ENCODE measurements around the gene COL8A1.

Gene COL8A1

GRCh38 chr3:99647081-99647480, 8.7 kb downstream of the COL8A1 start:
- Histone ChIP-seq H3K27ac (ENCODE audit: low read length) (no peak overlapping the region), H3K79me2 (ENCODE audit: low read length) (no peaks in the 10 kb centered on the region), H4K20me1 (ENCODE audit: insufficient read depth, low read length) (no peaks in the 10 kb centered on the region), H3K27me3 (ENCODE audit: low read depth, low read length) (peaks cover 7% of the 10 kb centered on the region), H3K9me3 (ENCODE audit: insufficient read depth, low read length) (no peaks in the 10 kb centered on the region), H3K9ac (ENCODE audit: low read length) (no peak overlapping the region), H3K4me3 (ENCODE audit: low read length) (no peak overlapping the region), H3K4me1 (ENCODE audit: low read length) (peaks cover 9% of the 10 kb centered on the region), H2AFZ (ENCODE audit: low read depth, low read length) (no peak overlapping the region), H3K4me2 (ENCODE audit: low read length) (no peak overlapping the region; the same call in 1 of the 2 replicates), H3K36me3 (replicated peaks; ENCODE audit: low read depth, low read length) (no peaks in the 10 kb centered on the region)
- TF ChIP-seq CTCF (IDR thresholded peaks at IDR 0.05; ENCODE audit: low read depth, low read length) = no peak
- TF ChIP-seq EZH2phosphoT487 (IDR thresholded peaks at IDR 0.05; ENCODE audit: low read depth) = no peak

- Histone ChIP-seq H3K79me2 (ENCODE audit: low read length) (no peaks in the 10 kb centered on the region), H3K4me2 (ENCODE audit: low read length) (no peak overlapping the region), H3K27ac (ENCODE audit: low read length) (no peak overlapping the region), H3K27me3 (ENCODE audit: low read depth, low read length) (peaks cover under 1% of the 10 kb centered on the region), H2AFZ (ENCODE audit: low read depth, low read length) (no peak overlapping the region), H3K36me3 (replicated peaks; ENCODE audit: low read depth, low read length) (no peaks in the 10 kb centered on the region), H3K4me3 (ENCODE audit: low read length) (no peak overlapping the region), H3K4me1 (ENCODE audit: low read length) (peaks cover 9% of the 10 kb centered on the region), H3K9ac (ENCODE audit: low read length) (no peak overlapping the region), H4K20me1 (ENCODE audit: insufficient read depth, low read length) (no peaks in the 10 kb centered on the region), H3K9me3 (ENCODE audit: insufficient read depth, low read length) (no peaks in the 10 kb centered on the region)
- TF ChIP-seq EZH2phosphoT487 (IDR thresholded peaks at IDR 0.05; ENCODE audit: low read depth) (no peak), CTCF (IDR thresholded peaks at IDR 0.05; ENCODE audit: low read depth, low read length) (no peak)
Observed at GRCh38 chr3:99648101-99648500, 9.7 kb downstream of the COL8A1 start.

GRCh38 chr3:99648516-99648915, 10.1 kb downstream of the COL8A1 start:
- Histone ChIP-seq H3K79me2 (ENCODE audit: low read length) (no peaks in the 10 kb centered on the region), H4K20me1 (ENCODE audit: insufficient read depth, low read length) (no peaks in the 10 kb centered on the region), H3K9ac (ENCODE audit: low read length) (no peak overlapping the region), H3K27ac (ENCODE audit: low read length) (no peak overlapping the region), H2AFZ (ENCODE audit: low read depth, low read length) (no peak overlapping the region), H3K4me1 (ENCODE audit: low read length) (peaks cover 9% of the 10 kb centered on the region), H3K4me2 (ENCODE audit: low read length) (no peak overlapping the region), H3K27me3 (ENCODE audit: low read depth, low read length) (no peaks in the 10 kb centered on the region; the same call in 1 of the 2 replicates), H3K9me3 (ENCODE audit: insufficient read depth, low read length) (no peaks in the 10 kb centered on the region), H3K4me3 (ENCODE audit: low read length) (no peak overlapping the region), H3K36me3 (replicated peaks; ENCODE audit: low read depth, low read length) (no peaks in the 10 kb centered on the region)
- TF ChIP-seq EZH2phosphoT487 (IDR thresholded peaks at IDR 0.05; ENCODE audit: low read depth) (no peak), CTCF (IDR thresholded peaks at IDR 0.05; ENCODE audit: low read depth, low read length) (no peak)

GRCh38 chr3:99651531-99651930, 13.1 kb downstream of the COL8A1 start:
- Histone ChIP-seq H3K36me3 (replicated peaks; ENCODE audit: low read depth, low read length) (no peaks in the 10 kb centered on the region), H3K4me3 (ENCODE audit: low read length) (no peak overlapping the region), H3K4me1 (ENCODE audit: low read length) (peaks cover 9% of the 10 kb centered on the region), H2AFZ (ENCODE audit: low read depth, low read length) (no peak overlapping the region), H3K79me2 (ENCODE audit: low read length) (no peaks in the 10 kb centered on the region), H3K27me3 (ENCODE audit: low read depth, low read length) (no peaks in the 10 kb centered on the region; the same call in 1 of the 2 replicates), H3K9me3 (ENCODE audit: insufficient read depth, low read length) (no peaks in the 10 kb centered on the region), H3K27ac (ENCODE audit: low read length) (no peak overlapping the region), H3K4me2 (ENCODE audit: low read length) (no peak overlapping the region), H3K9ac (ENCODE audit: low read length) (no peak overlapping the region), H4K20me1 (ENCODE audit: insufficient read depth, low read length) (no peaks in the 10 kb centered on the region)
- no peak for TF ChIP-seq EZH2phosphoT487 (IDR thresholded peaks at IDR 0.05; ENCODE audit: low read depth)
- no peak for TF ChIP-seq CTCF (IDR thresholded peaks at IDR 0.05; ENCODE audit: low read depth, low read length)
